OCI-LY7 (cell line): ENCODE results near the gene BHLHE40. TPM values are rescaled to one million over a fixed set of nuclear protein-coding genes. Genes with fewer than 3 reads are reported as not detected.

Experiments used
- BruUV-seq: library from RNA; stranded (reverse); fragments of 400-500 nt; replicated peaks from 2 replicates; lab custom pipeline; 2021; lab: Mats Ljungman, UMichigan
- CTCF ChIA-PET: fragments of 300-600 bp; sonication (Branson Sonifier 250); formaldehyde crosslinking; loops from one replicate; lab custom pipeline; 2022; ENCODE audit warnings: antibody characterized with exemption; ENCODE audit not compliant: unreplicated experiment; lab: Charles Lee
- POLR2A ChIA-PET: fragments of 300-600 bp; sonication (Branson Sonifier 250); formaldehyde crosslinking; loops from one replicate; lab custom pipeline; 2022; ENCODE audit warnings: antibody characterized with exemption; lab: Charles Lee
- DNase-seq: peaks from one replicate; pipeline ENCODE4 v3.0.0-alpha.2; 2015; ENCODE audit warnings: low spot score
- H2AFZ ChIP-seq: fragments of 200-600 bp; sonication (generic), shearing (Covaris generic); 2 replicates; pipeline ENCODE4 v1.6.1; 2014; ENCODE audit warnings: mild to moderate bottlenecking, antibody characterized with exemption, low read length, moderate library complexity
- H3K27ac ChIP-seq: fragments of 200-600 bp; sonication (generic); 2 replicates; pipeline ENCODE4 v1.5.1; 2014; ENCODE audit warnings: mixed run types, low read depth, mild to moderate bottlenecking, moderate library complexity, low read length, inconsistent platforms; ENCODE audit not compliant: poor library complexity, severe bottlenecking
- H3K36me3 ChIP-seq: fragments of 200-600 bp; sonication (generic); 2 replicates; pipeline ENCODE4 v1.6.1; 2014; ENCODE audit warnings: mild to moderate bottlenecking, antibody characterized with exemption, low read length, moderate library complexity, mixed read lengths; ENCODE audit not compliant: insufficient read depth
- H3K4me1 ChIP-seq: fragments of 200-600 bp; sonication (generic); 2 replicates; pipeline ENCODE4 v1.5.1; 2014; ENCODE audit warnings: mild to moderate bottlenecking, low read length; ENCODE audit not compliant: insufficient read depth, poor library complexity, severe bottlenecking
- H3K4me2 ChIP-seq: fragments of 200-600 bp; sonication (generic); 2 replicates; pipeline ENCODE4 v1.6.1; 2014; ENCODE audit warnings: mild to moderate bottlenecking, low read length
- H3K4me3 ChIP-seq: fragments of 200-600 bp; sonication (generic); 2 replicates; pipeline ENCODE4 v1.5.1; 2014; ENCODE audit warnings: mild to moderate bottlenecking, low read depth, low read length; ENCODE audit not compliant: poor library complexity, severe bottlenecking
- H3K79me2 ChIP-seq: fragments of 200-600 bp; sonication (generic); 2 replicates; pipeline ENCODE4 v1.6.1; 2016; ENCODE audit warnings: low read depth, mild to moderate bottlenecking, low read length, moderate library complexity, mixed read lengths; ENCODE audit not compliant: insufficient read depth
- H3K9me2 ChIP-seq: fragments of 200-600 bp; sonication (generic); 2 replicates; pipeline ENCODE4 v1.6.1; 2016; ENCODE audit warnings: mild to moderate bottlenecking, low read length, mixed read lengths; ENCODE audit not compliant: insufficient read depth
- H3K9me3 ChIP-seq: fragments of 200-600 bp; sonication (generic); 2 replicates; pipeline ENCODE4 v1.6.1; 2014; ENCODE audit warnings: mild to moderate bottlenecking, mixed run types, low read length, mixed read lengths
- H4K20me1 ChIP-seq: fragments of 200-600 bp; sonication (generic); 2 replicates; pipeline ENCODE4 v1.6.1; 2014; ENCODE audit warnings: mild to moderate bottlenecking, antibody characterized with exemption, low read length, moderate library complexity, mixed read lengths; ENCODE audit not compliant: insufficient read depth
- EZH2phosphoT487 ChIP-seq: fragments of 200-600 bp; sonication (generic); IDR thresholded peaks from 2 replicates; pipeline ENCODE4 v1.6.1; 2018; ENCODE audit warnings: low read depth, borderline replicate concordance, mild to moderate bottlenecking, mixed run types, antibody characterized with exemption, low read length, moderate library complexity, mixed read lengths
- intact Hi-C: fragments of 100-400 bp; cut with micrococcal nuclease; formaldehyde crosslinking; loops from one replicate; pipeline ENCODE4 v1.10.0; 2022; ENCODE audit not compliant: unreplicated experiment
- total RNA-seq, 2 experiments: library from RNA; depleted of rRNA in 1 of 2; stranded (reverse); fragments of >200 nt in 1 of 2; shearing (Covaris generic) in 1 of 2; gene quantifications; 2 replicates each; pipeline ENCODE4 v1.2.3, GENCODE V29; 2014 to 2022
- TF ChIP-seq, protein P1 (sequence below): fragments of 200-600 bp; sonication (generic); conservative IDR thresholded peaks from 2 replicates; pipeline ENCODE4 v1.5.1; 2014; ENCODE audit warnings: mild to moderate bottlenecking, antibody characterized with exemption, low read length, moderate library complexity, mixed read lengths

BHLHE40 gene
- total RNA-seq, 2 experiments from 2014 or later: 0.11 to 0.35 TPM

DNA sequence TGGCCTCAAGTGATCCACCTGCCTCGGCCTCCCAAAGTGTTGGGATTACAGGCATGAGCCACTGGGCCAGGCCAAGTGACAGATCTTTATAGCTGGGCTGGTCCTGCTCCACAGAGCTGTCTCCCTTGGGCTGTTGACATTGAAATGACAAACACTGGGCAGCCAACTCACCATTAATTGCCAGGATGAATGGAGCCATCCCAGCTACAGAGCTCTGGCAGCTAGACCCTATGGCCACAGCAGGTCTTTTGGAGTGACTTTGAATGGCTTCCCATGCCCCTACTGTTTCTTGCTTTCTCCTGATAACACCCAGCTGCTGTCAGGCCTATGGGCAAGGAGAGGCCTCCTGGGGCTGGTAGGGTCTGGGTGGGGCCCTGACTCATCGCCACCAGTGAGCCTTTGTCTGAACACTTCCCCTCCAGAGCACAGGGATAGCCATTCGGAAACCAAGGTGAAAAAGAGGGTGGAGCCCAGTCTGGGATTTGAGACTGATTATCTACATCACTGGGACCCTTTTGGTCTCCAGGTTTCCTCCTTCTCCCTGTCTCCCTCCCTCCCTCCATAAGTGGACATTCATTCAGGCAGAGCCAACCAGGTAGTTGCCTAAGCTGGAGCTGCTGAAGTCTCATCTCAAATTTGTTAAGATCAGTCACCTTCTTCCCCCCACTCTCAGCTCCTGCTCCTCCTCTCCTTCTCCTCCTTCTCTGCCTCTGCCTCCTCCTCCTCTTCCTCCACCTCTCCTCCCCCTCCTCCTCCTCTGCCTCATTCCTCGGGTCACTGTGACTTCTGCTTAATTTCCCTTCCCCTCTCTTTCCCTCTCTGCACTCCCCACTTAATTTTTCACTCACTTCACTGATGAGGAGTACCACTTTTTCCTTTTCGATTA, 34.0 kb downstream of the BHLHE40 start:
- POLR2A ChIA-PET: interaction anchor here (0.5 to 2.6 kb wide), 4 partner anchors 9 to 73 kb away, joined by 3 to 16 read pairs (median 6); no protein-coding TSS in a partner anchor
- Histone ChIP-seq H4K20me1 (peaks cover 8% of the 10 kb centered on the region; the same call in 1 of the 2 replicates), H3K27ac (no peak overlapping the region), H3K9me3 (no peaks in the 10 kb centered on the region), H2AFZ (no peak overlapping the region), H3K36me3 (no peaks in the 10 kb centered on the region), H3K4me1 (peaks cover 44% of the 10 kb centered on the region), H3K4me3 (no peak overlapping the region), H3K79me2 (no peaks in the 10 kb centered on the region), H3K4me2 (no peak overlapping the region), H3K9me2 (no peaks in the 10 kb centered on the region)
- intact Hi-C loops: no loop called here
- no peak for DNase-seq
- TF ChIP-seq EZH2phosphoT487: no peak
- TF ChIP-seq, protein P1, sequence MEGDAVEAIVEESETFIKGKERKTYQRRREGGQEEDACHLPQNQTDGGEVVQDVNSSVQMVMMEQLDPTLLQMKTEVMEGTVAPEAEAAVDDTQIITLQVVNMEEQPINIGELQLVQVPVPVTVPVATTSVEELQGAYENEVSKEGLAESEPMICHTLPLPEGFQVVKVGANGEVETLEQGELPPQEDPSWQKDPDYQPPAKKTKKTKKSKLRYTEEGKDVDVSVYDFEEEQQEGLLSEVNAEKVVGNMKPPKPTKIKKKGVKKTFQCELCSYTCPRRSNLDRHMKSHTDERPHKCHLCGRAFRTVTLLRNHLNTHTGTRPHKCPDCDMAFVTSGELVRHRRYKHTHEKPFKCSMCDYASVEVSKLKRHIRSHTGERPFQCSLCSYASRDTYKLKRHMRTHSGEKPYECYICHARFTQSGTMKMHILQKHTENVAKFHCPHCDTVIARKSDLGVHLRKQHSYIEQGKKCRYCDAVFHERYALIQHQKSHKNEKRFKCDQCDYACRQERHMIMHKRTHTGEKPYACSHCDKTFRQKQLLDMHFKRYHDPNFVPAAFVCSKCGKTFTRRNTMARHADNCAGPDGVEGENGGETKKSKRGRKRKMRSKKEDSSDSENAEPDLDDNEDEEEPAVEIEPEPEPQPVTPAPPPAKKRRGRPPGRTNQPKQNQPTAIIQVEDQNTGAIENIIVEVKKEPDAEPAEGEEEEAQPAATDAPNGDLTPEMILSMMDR: no peak
- CTCF ChIA-PET: no interaction called here
- BruUV-seq: no TSS peak

DNA sequence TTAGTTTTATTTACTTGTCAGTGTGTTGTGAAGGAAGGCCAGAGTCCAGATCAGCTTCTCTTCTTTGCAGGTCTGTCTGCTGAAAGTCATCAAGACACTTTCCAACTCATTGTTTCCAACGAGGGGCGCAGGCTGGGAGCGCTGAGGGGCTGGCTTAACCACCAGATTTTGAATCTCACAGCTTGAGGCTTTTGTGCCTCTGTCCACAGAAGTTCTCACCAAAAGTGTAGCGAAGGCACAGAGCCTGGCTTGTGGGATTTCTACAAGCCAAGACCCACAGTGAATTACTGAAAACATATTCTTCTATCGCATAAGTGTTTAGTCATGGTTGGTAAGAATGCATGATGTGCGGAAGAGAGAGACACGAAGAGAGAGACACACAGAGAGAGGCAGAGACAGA, 35.2 kb downstream of the BHLHE40 start:
- intact Hi-C loops: no loop called here
- no peaks in the 10 kb centered on the region for H3K9me3 ChIP-seq
- DNase-seq: no peak
- TF ChIP-seq, protein P1: no peak
- no peak for TF ChIP-seq EZH2phosphoT487
- no peak overlapping the region for H3K27ac ChIP-seq
- H3K4me2 ChIP-seq: no peak overlapping the region
- ChIA-PET POLR2A (no interaction called here), CTCF (no interaction called here)
- H3K36me3 ChIP-seq: no peaks in the 10 kb centered on the region
- peaks cover 35% of the 10 kb centered on the region for H3K4me1 ChIP-seq
- H2AFZ ChIP-seq: no peak overlapping the region
- H3K4me3 ChIP-seq: no peak overlapping the region
- peaks cover 8% of the 10 kb centered on the region; the same call in 1 of the 2 replicates for H4K20me1 ChIP-seq
- BruUV-seq: no TSS peak
- H3K9me2 ChIP-seq: no peaks in the 10 kb centered on the region
- no peaks in the 10 kb centered on the region for H3K79me2 ChIP-seq

DNA sequence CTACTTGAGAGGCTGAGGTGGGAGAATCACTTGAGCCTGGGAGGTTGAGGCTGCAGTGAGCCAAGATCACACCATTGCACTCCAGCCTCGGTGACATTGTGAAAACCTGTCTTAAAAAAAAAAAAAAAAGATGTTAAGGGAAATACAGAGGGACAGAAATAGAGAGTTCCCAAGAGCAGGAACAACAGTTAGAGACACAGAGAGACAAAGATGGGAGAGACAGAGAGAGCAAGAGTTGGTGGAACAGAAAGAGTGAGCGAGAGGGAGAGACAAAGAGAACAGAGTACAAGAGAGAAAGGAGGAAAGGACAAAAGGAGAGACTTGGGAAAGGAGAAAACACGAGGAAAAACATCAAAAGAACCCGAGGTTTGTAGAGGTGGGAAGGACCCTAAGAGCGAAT, 35.8 kb downstream of the BHLHE40 start:
- intact Hi-C loops: no loop called here
- CTCF ChIA-PET: no interaction called here

More for the DNA sequence above, 35.8 kb downstream of the BHLHE40 start:
- BruUV-seq: no TSS peak
- Histone ChIP-seq H4K20me1 (peaks cover 8% of the 10 kb centered on the region; the same call in 1 of the 2 replicates), H3K27ac (no peak overlapping the region), H3K79me2 (no peaks in the 10 kb centered on the region), H3K4me2 (no peak overlapping the region), H3K36me3 (no peaks in the 10 kb centered on the region), H2AFZ (no peak overlapping the region), H3K9me3 (no peaks in the 10 kb centered on the region), H3K4me1 (peaks cover 35% of the 10 kb centered on the region), H3K9me2 (no peaks in the 10 kb centered on the region), H3K4me3 (no peak overlapping the region)
- POLR2A ChIA-PET: no interaction called here
- no peak for TF ChIP-seq EZH2phosphoT487
- TF ChIP-seq, protein P1: no peak
- DNase-seq: no peak
